GM23338 (cell line): Measurements from ENCODE around the gene SEMA3C. TPM values are rescaled to one million over a fixed set of nuclear protein-coding genes. Genes with fewer than 3 reads are reported as not detected.
A peak's percentile ranks its signal among the peaks of the same experiment; 100 is the strongest.

Experiments
- ATAC-seq: fragments of 200-7000 bp; cut with Tn5 transposase; 3 replicates; pipeline ENCODE4 v1.9.1; 2020
- DNase-seq: peaks from one replicate; pipeline ENCODE4 v3.0.0-alpha.2; 2015; ENCODE audit warnings: low spot score
- H2AFZ ChIP-seq: fragments of 200-600 bp; sonication (generic); 2 replicates; pipeline ENCODE4 v1.8.0; 2016; ENCODE audit warnings: antibody characterized with exemption, mild to moderate bottlenecking, moderate library complexity
- H3F3A ChIP-seq: fragments of 200-600 bp; sonication (generic); replicated peaks from 2 replicates; pipeline ENCODE4 v1.8.0; 2017; ENCODE audit warnings: antibody characterized with exemption, mixed run types, low read depth
- H3K27ac ChIP-seq: fragments of 200-600 bp; sonication (generic); 2 replicates; pipeline ENCODE4 v1.6.1; 2016; ENCODE audit warnings: low read depth
- H3K27me3 ChIP-seq: fragments of 200-600 bp; sonication (generic); 2 replicates; pipeline ENCODE4 v1.8.0; 2016; ENCODE audit warnings: mild to moderate bottlenecking, mixed run types, moderate library complexity; ENCODE audit not compliant: insufficient read depth
- H3K36me3 ChIP-seq: fragments of 200-600 bp; sonication (generic); 2 replicates; pipeline ENCODE4 v1.8.0; 2016; ENCODE audit warnings: mild to moderate bottlenecking; ENCODE audit not compliant: insufficient read depth
- H3K4me1 ChIP-seq: fragments of 200-600 bp; sonication (generic); 2 replicates; pipeline ENCODE4 v1.8.0; 2016; ENCODE audit warnings: mild to moderate bottlenecking, moderate library complexity; ENCODE audit not compliant: insufficient read depth
- H3K4me2 ChIP-seq: fragments of 200-600 bp; sonication (generic); 2 replicates; pipeline ENCODE4 v1.7.1; 2017; ENCODE audit warnings: mixed run types
- H3K4me3 ChIP-seq: fragments of 200-600 bp; sonication (generic); 2 replicates; pipeline ENCODE4 v1.6.1; 2016; ENCODE audit warnings: mixed run types
- H3K79me2 ChIP-seq: fragments of 200-600 bp; sonication (generic); replicated peaks from 2 replicates; pipeline ENCODE4 v1.8.0; 2017; ENCODE audit warnings: mild to moderate bottlenecking; ENCODE audit not compliant: insufficient read depth
- H3K9me2 ChIP-seq: fragments of 200-600 bp; sonication (generic); 2 replicates; pipeline ENCODE4 v1.8.0; 2017; ENCODE audit not compliant: insufficient read depth
- H4K20me1 ChIP-seq: fragments of 200-600 bp; sonication (generic); replicated peaks from 2 replicates; pipeline ENCODE4 v1.8.0; 2017; ENCODE audit warnings: mild to moderate bottlenecking; ENCODE audit not compliant: insufficient read depth
- H3K27ac Mint-ChIP-seq: 2 replicates; pipeline ENCODE4 v1.8.0; 2020; ENCODE audit warnings: inconsistent platforms, mild to moderate bottlenecking, moderate library complexity, mixed read lengths
- H3K27me3 Mint-ChIP-seq: 3 replicates; pipeline ENCODE4 v1.8.0; 2022; ENCODE audit warnings: low read depth, mild to moderate bottlenecking, moderate library complexity, mixed read lengths, inconsistent platforms; ENCODE audit not compliant: insufficient read depth, poor library complexity
- H3K36me3 Mint-ChIP-seq: 3 replicates; pipeline ENCODE4 v1.8.0; 2021; ENCODE audit warnings: low read depth, mild to moderate bottlenecking, inconsistent platforms, moderate library complexity, mixed read lengths
- H3K4me1 Mint-ChIP-seq: 3 replicates; pipeline ENCODE4 v1.8.0; 2020; ENCODE audit warnings: mild to moderate bottlenecking, inconsistent platforms, mixed read lengths
- H3K4me3 Mint-ChIP-seq: 3 replicates; pipeline ENCODE4 v1.8.0; 2021; ENCODE audit warnings: moderate library complexity, mild to moderate bottlenecking, inconsistent platforms, mixed read lengths
- H3K9me3 Mint-ChIP-seq: 3 replicates; pipeline ENCODE4 v1.8.0; 2020; ENCODE audit warnings: moderate library complexity, mild to moderate bottlenecking, inconsistent platforms, mixed read lengths
- CREB1 ChIP-seq: fragments of 250-450 bp; sonication (Bioruptor Pico); IDR thresholded peaks from 2 replicates; pipeline ENCODE4 v1.5.0; 2020; ENCODE audit warnings: low read depth, mild to moderate bottlenecking, moderate library complexity
- ETS1 ChIP-seq: IDR thresholded peaks from 2 replicates; pipeline ENCODE4 v1.6.1; 2016; ENCODE audit warnings: antibody characterized with exemption
- EZH2 ChIP-seq: fragments of 200-600 bp; sonication (generic); IDR thresholded peaks from one replicate; pipeline ENCODE4 v1.8.0; 2017; ENCODE audit warnings: antibody characterized with exemption, mild to moderate bottlenecking, low read depth; ENCODE audit not compliant: unreplicated experiment
- EZH2phosphoT487 ChIP-seq: fragments of 200-600 bp; sonication (generic); IDR thresholded peaks from one replicate; pipeline ENCODE4 v1.8.1; 2018; ENCODE audit warnings: antibody characterized with exemption; ENCODE audit not compliant: unreplicated experiment
- JUNB ChIP-seq: IDR thresholded peaks from one replicate; pipeline ENCODE4 v1.6.1; 2016; ENCODE audit warnings: antibody characterized with exemption; ENCODE audit not compliant: unreplicated experiment
- NANOG ChIP-seq: IDR thresholded peaks from 2 replicates; pipeline ENCODE4 v1.6.1; 2016; ENCODE audit warnings: antibody characterized with exemption, borderline replicate concordance
- POLR2AphosphoS5 ChIP-seq: IDR thresholded peaks from 2 replicates; pipeline ENCODE4 v1.6.1; 2016; ENCODE audit warnings: antibody characterized with exemption, low read depth
- STAT1 ChIP-seq: IDR thresholded peaks from one replicate; pipeline ENCODE4 v1.6.1; 2016; ENCODE audit warnings: antibody characterized with exemption; ENCODE audit not compliant: unreplicated experiment
- ZNF114 ChIP-seq: fragments of 250-450 bp; sonication (Bioruptor Pico); IDR thresholded peaks from 2 replicates; pipeline ENCODE4 v1.5.0; 2020; ENCODE audit warnings: mild to moderate bottlenecking, moderate library complexity
- ZNF331 ChIP-seq: fragments of 250-450 bp; sonication (Bioruptor Pico); IDR thresholded peaks from 2 replicates; pipeline ENCODE4 v1.5.0; 2020; ENCODE audit warnings: low read depth, mild to moderate bottlenecking, moderate library complexity
- polyA plus RNA-seq: library from polyadenylated mRNA; unstranded; fragments of >200 nt; fragmentation: Nextera tagmentation; extraction: Ambion mirVana; gene quantifications from 2 replicates; pipeline ENCODE4 v1.2.1, GENCODE V29; 2016
- total RNA-seq: library from RNA; depleted of rRNA; stranded (reverse); fragments of >200 nt; shearing (Covaris generic); gene quantifications from 2 replicates; pipeline ENCODE4 v1.2.3, GENCODE V29; 2014
- TF ChIP-seq, protein P1 (sequence below): fragments of 250-450 bp; sonication (Bioruptor Pico); IDR thresholded peaks from 2 replicates; pipeline ENCODE4 v1.5.0; 2020; ENCODE audit warnings: mild to moderate bottlenecking, moderate library complexity
- TF ChIP-seq, protein P2 (sequence below), 2 experiments: fragments of 200-600 bp in 1 of 2; sonication (generic) in 1 of 2; conservative IDR thresholded peaks; 2 replicates each; pipeline versions ENCODE4 v1.5.1 to v1.6.1; 2016 to 2017; ENCODE audit warnings: antibody characterized with exemption in 2 of 2, low read depth in 2 of 2, mild to moderate bottlenecking in 2 of 2, moderate library complexity in 1 of 2
- TF ChIP-seq, protein P3 (sequence below): IDR thresholded peaks from one replicate; pipeline ENCODE4 v1.6.1; 2018; ENCODE audit warnings: antibody characterized with exemption; ENCODE audit not compliant: unreplicated experiment

Gene SEMA3C
- total and polyA plus RNA-seq, 2 experiments from 2014 or later = 1.0 to 3.5 TPM

GRCh38 chr7:80711531-80711930 is 207.3 kb downstream of the SEMA3C start:
- H4K20me1 ChIP-seq = no peaks in the 10 kb centered on the region
- no peak overlapping the region for H3K4me3 Mint-ChIP-seq
- no peaks in the 10 kb centered on the region for H3K79me2 ChIP-seq
- peaks cover 16% of the 10 kb centered on the region for H3K9me3 Mint-ChIP-seq
- H3K27ac ChIP-seq = no peak overlapping the region
- H3K4me2 ChIP-seq = no peak overlapping the region
- H3K4me1 ChIP-seq = no peaks in the 10 kb centered on the region
- peak; percentile 36; the same call in 1 of the 3 replicates for ATAC-seq
- peaks cover 7% of the 10 kb centered on the region; the same call in 2 of the 3 replicates for H3K4me1 Mint-ChIP-seq
- peaks cover 10% of the 10 kb centered on the region; the same call in 1 of the 2 replicates for H3K9me2 ChIP-seq
- no peaks in the 10 kb centered on the region for H3F3A ChIP-seq
- no peaks in the 10 kb centered on the region for H3K36me3 ChIP-seq
- no peak for DNase-seq
- H3K27me3 Mint-ChIP-seq = peaks cover 2% of the 10 kb centered on the region
- no peak for TF ChIP-seq ZNF331 (CRISPR knock-in tag)
- TF ChIP-seq NANOG = no peak
- no peak for TF ChIP-seq CREB1
- TF ChIP-seq, protein P1, sequence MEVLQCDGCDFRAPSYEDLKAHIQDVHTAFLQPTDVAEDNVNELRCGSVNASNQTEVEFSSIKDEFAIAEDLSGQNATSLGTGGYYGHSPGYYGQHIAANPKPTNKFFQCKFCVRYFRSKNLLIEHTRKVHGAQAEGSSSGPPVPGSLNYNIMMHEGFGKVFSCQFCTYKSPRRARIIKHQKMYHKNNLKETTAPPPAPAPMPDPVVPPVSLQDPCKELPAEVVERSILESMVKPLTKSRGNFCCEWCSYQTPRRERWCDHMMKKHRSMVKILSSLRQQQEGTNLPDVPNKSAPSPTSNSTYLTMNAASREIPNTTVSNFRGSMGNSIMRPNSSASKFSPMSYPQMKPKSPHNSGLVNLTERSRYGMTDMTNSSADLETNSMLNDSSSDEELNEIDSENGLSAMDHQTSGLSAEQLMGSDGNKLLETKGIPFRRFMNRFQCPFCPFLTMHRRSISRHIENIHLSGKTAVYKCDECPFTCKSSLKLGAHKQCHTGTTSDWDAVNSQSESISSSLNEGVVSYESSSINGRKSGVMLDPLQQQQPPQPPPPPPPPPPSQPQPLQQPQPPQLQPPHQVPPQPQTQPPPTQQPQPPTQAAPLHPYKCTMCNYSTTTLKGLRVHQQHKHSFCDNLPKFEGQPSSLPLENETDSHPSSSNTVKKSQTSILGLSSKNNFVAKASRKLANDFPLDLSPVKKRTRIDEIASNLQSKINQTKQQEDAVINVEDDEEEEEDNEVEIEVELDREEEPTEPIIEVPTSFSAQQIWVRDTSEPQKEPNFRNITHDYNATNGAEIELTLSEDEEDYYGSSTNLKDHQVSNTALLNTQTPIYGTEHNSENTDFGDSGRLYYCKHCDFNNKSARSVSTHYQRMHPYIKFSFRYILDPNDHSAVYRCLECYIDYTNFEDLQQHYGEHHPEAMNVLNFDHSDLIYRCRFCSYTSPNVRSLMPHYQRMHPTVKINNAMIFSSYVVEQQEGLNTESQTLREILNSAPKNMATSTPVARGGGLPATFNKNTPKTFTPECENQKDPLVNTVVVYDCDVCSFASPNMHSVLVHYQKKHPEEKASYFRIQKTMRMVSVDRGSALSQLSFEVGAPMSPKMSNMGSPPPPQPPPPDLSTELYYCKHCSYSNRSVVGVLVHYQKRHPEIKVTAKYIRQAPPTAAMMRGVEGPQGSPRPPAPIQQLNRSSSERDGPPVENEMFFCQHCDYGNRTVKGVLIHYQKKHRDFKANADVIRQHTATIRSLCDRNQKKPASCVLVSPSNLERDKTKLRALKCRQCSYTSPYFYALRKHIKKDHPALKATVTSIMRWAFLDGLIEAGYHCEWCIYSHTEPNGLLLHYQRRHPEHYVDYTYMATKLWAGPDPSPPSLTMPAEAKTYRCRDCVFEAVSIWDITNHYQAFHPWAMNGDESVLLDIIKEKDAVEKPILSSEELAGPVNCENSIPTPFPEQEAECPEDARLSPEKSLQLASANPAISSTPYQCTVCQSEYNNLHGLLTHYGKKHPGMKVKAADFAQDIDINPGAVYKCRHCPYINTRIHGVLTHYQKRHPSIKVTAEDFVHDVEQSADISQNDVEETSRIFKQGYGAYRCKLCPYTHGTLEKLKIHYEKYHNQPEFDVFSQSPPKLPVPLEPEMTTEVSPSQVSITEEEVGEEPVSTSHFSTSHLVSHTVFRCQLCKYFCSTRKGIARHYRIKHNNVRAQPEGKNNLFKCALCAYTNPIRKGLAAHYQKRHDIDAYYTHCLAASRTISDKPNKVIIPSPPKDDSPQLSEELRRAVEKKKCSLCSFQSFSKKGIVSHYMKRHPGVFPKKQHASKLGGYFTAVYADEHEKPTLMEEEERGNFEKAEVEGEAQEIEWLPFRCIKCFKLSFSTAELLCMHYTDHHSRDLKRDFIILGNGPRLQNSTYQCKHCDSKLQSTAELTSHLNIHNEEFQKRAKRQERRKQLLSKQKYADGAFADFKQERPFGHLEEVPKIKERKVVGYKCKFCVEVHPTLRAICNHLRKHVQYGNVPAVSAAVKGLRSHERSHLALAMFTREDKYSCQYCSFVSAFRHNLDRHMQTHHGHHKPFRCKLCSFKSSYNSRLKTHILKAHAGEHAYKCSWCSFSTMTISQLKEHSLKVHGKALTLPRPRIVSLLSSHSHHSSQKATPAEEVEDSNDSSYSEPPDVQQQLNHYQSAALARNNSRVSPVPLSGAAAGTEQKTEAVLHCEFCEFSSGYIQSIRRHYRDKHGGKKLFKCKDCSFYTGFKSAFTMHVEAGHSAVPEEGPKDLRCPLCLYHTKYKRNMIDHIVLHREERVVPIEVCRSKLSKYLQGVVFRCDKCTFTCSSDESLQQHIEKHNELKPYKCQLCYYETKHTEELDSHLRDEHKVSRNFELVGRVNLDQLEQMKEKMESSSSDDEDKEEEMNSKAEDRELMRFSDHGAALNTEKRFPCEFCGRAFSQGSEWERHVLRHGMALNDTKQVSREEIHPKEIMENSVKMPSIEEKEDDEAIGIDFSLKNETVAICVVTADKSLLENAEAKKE = no peak
- TF ChIP-seq EZH2 = no peak
- TF ChIP-seq POLR2AphosphoS5 = no peak
- TF ChIP-seq, protein P2, sequence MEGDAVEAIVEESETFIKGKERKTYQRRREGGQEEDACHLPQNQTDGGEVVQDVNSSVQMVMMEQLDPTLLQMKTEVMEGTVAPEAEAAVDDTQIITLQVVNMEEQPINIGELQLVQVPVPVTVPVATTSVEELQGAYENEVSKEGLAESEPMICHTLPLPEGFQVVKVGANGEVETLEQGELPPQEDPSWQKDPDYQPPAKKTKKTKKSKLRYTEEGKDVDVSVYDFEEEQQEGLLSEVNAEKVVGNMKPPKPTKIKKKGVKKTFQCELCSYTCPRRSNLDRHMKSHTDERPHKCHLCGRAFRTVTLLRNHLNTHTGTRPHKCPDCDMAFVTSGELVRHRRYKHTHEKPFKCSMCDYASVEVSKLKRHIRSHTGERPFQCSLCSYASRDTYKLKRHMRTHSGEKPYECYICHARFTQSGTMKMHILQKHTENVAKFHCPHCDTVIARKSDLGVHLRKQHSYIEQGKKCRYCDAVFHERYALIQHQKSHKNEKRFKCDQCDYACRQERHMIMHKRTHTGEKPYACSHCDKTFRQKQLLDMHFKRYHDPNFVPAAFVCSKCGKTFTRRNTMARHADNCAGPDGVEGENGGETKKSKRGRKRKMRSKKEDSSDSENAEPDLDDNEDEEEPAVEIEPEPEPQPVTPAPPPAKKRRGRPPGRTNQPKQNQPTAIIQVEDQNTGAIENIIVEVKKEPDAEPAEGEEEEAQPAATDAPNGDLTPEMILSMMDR (conservative IDR thresholded peaks at IDR 0.05; ENCODE audit: low read depth in 2 of 2) = no peak
- no peak for TF ChIP-seq ETS1
- TF ChIP-seq, protein P3, sequence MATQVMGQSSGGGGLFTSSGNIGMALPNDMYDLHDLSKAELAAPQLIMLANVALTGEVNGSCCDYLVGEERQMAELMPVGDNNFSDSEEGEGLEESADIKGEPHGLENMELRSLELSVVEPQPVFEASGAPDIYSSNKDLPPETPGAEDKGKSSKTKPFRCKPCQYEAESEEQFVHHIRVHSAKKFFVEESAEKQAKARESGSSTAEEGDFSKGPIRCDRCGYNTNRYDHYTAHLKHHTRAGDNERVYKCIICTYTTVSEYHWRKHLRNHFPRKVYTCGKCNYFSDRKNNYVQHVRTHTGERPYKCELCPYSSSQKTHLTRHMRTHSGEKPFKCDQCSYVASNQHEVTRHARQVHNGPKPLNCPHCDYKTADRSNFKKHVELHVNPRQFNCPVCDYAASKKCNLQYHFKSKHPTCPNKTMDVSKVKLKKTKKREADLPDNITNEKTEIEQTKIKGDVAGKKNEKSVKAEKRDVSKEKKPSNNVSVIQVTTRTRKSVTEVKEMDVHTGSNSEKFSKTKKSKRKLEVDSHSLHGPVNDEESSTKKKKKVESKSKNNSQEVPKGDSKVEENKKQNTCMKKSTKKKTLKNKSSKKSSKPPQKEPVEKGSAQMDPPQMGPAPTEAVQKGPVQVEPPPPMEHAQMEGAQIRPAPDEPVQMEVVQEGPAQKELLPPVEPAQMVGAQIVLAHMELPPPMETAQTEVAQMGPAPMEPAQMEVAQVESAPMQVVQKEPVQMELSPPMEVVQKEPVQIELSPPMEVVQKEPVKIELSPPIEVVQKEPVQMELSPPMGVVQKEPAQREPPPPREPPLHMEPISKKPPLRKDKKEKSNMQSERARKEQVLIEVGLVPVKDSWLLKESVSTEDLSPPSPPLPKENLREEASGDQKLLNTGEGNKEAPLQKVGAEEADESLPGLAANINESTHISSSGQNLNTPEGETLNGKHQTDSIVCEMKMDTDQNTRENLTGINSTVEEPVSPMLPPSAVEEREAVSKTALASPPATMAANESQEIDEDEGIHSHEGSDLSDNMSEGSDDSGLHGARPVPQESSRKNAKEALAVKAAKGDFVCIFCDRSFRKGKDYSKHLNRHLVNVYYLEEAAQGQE = no peak
- TF ChIP-seq EZH2phosphoT487 = no peak
- no peak for TF ChIP-seq JUNB
- no peak for TF ChIP-seq ZNF114 (CRISPR knock-in tag)
- TF ChIP-seq STAT1 = no peak
- H3K4me3 ChIP-seq = no peak overlapping the region
- no peak overlapping the region for H3K27ac Mint-ChIP-seq
- no peaks in the 10 kb centered on the region for H3K27me3 ChIP-seq
- no peak overlapping the region for H2AFZ ChIP-seq
- peaks cover 9% of the 10 kb centered on the region for H3K36me3 Mint-ChIP-seq
